SK-N-SH (cell line): ENCODE measurements around the gene TC2N. TPM values are rescaled to one million over a fixed set of nuclear protein-coding genes. Genes with fewer than 3 reads are reported as not detected.

ENCODE experiments used
- CTCF ChIA-PET: fragments of 300-600, 350-600 bp; formaldehyde crosslinking; extraction: SDS; loops from one replicate; lab custom pipeline; 2021; lab: Yijun Ruan, JAX
- POLR2A ChIA-PET: fragments of 350-600 bp; sonication (Branson Sonifier 250); formaldehyde crosslinking; extraction: SDS; loops from one replicate; lab custom pipeline; 2020; ENCODE audit warnings: antibody characterized with exemption, inconsistent platforms; lab: Yijun Ruan, JAX
- DNase-seq: peaks from one replicate; pipeline ENCODE4 v3.0.0; 2012
- H2AFZ ChIP-seq: fragments of 200-600 bp; sonication (generic); 2 replicates; pipeline ENCODE4 v1.8.1; 2016; ENCODE audit warnings: antibody characterized with exemption, mild to moderate bottlenecking, low read depth
- H3F3A ChIP-seq: fragments of 200-600 bp; sonication (generic); replicated peaks from 2 replicates; pipeline ENCODE3; 2016; ENCODE audit warnings: antibody characterized with exemption, mild to moderate bottlenecking; ENCODE audit not compliant: insufficient read depth
- H3K27ac ChIP-seq, 2 experiments: fragments of 200-500 bp in 1 of 2; fragments of 200-600 bp in 1 of 2; sonication (Bioruptor generic) in 1 of 2; sonication (generic), shearing (Covaris generic) in 1 of 2; 2 replicates each; pipeline versions ENCODE4 v1.5.1 to v1.6.1; 2014 to 2016; ENCODE audit warnings: low read depth in 2 of 2, inconsistent platforms in 1 of 2, low read length in 1 of 2, mild to moderate bottlenecking in 1 of 2, mixed read lengths in 1 of 2
- H3K27me3 ChIP-seq: fragments of 200-600 bp; sonication (generic), shearing (Covaris generic); 2 replicates; pipeline ENCODE4 v1.6.1; 2016; ENCODE audit warnings: mixed run types; ENCODE audit not compliant: insufficient read depth
- H3K36me3 ChIP-seq, 2 experiments: fragments of 200-500 bp in 1 of 2; fragments of 200-600 bp in 1 of 2; sonication (Bioruptor generic) in 1 of 2; sonication (generic) in 1 of 2; replicated peaks in 1 of 2; 2 replicates each; pipeline versions ENCODE3 to v1.5.1; 2014 to 2016; ENCODE audit warnings: low read length in 1 of 2, mild to moderate bottlenecking in 1 of 2; ENCODE audit not compliant: insufficient read depth in 2 of 2, control insufficient read depth in 1 of 2
- H3K4me1 ChIP-seq, 2 experiments: fragments of 200-500 bp in 1 of 2; fragments of 200-600 bp in 1 of 2; sonication (Bioruptor generic) in 1 of 2; sonication (generic), shearing (Covaris generic) in 1 of 2; 2 replicates each; pipeline versions ENCODE4 v1.5.1 to v1.6.1; 2014 to 2016; ENCODE audit warnings: low read depth in 1 of 2, low read length in 1 of 2, mixed run types in 1 of 2; ENCODE audit not compliant: insufficient read depth in 2 of 2, control insufficient read depth in 1 of 2
- H3K4me2 ChIP-seq: fragments of 200-600 bp; sonication (generic), shearing (Covaris generic); 2 replicates; pipeline ENCODE4 v1.6.1; 2017; ENCODE audit warnings: mixed run types
- H3K4me3 ChIP-seq, 2 experiments: fragments of 200-500 bp in 1 of 2; fragments of 200-600 bp in 1 of 2; sonication (Bioruptor generic) in 1 of 2; sonication (generic), shearing (Covaris generic) in 1 of 2; 2 replicates each; pipeline versions ENCODE4 v1.5.1 to v1.8.1; 2014 to 2016; ENCODE audit warnings: low read depth in 2 of 2, inconsistent platforms in 1 of 2, low read length in 1 of 2, mild to moderate bottlenecking in 1 of 2, mixed read lengths in 1 of 2, moderate library complexity in 1 of 2
- H3K79me2 ChIP-seq: fragments of 200-600 bp; sonication (generic); 2 replicates; pipeline ENCODE4 v1.8.1; 2017; ENCODE audit warnings: mild to moderate bottlenecking; ENCODE audit not compliant: insufficient read depth
- H3K9ac ChIP-seq: fragments of 200-600 bp; sonication (generic); 2 replicates; pipeline ENCODE4 v1.6.1; 2017; ENCODE audit warnings: mixed run types
- H3K9me2 ChIP-seq: fragments of 200-600 bp; sonication (generic); 2 replicates; pipeline ENCODE4 v1.6.1; 2017; ENCODE audit warnings: mixed run types
- H3K9me3 ChIP-seq: fragments of 200-600 bp; sonication (generic); 2 replicates; pipeline ENCODE4 v1.6.1; 2017; ENCODE audit warnings: mixed run types, mild to moderate bottlenecking, moderate library complexity
- H4K20me1 ChIP-seq: fragments of 200-600 bp; sonication (generic); 2 replicates; pipeline ENCODE4 v1.6.1; 2017; ENCODE audit warnings: mild to moderate bottlenecking, mixed run types; ENCODE audit not compliant: insufficient read depth
- CTCF ChIP-seq: fragments of 200-600 bp; sonication (generic); IDR thresholded peaks from 2 replicates; pipeline ENCODE4 v1.6.1; 2017; ENCODE audit warnings: antibody characterized with exemption, mild to moderate bottlenecking, moderate library complexity
- ELF1 ChIP-seq: IDR thresholded peaks from 2 replicates; pipeline ENCODE4 v1.4.0; 2012
- FOSL2 ChIP-seq: IDR thresholded peaks from 2 replicates; pipeline ENCODE4 v1.4.0; 2012; ENCODE audit warnings: low read depth, mild to moderate bottlenecking, moderate library complexity, borderline replicate concordance
- IRF3 ChIP-seq: fragments of 150-350 bp; IDR thresholded peaks from 2 replicates; pipeline ENCODE4 v1.6.1; 2016; ENCODE audit warnings: mild to moderate bottlenecking, low read depth, low read length
- MEF2A ChIP-seq: IDR thresholded peaks from 2 replicates; pipeline ENCODE4 v1.4.0; 2012; ENCODE audit warnings: low read depth, borderline replicate concordance
- NRF1 ChIP-seq: IDR thresholded peaks from 2 replicates; pipeline ENCODE4 v1.6.1; 2012; ENCODE audit warnings: low read depth, mild to moderate bottlenecking, low read length
- PBX3 ChIP-seq: IDR thresholded peaks from 2 replicates; pipeline ENCODE4; 2012
- RCOR1 ChIP-seq: fragments of 150-350 bp; IDR thresholded peaks from 2 replicates; pipeline ENCODE4 v1.6.1; 2017; ENCODE audit warnings: antibody characterized with exemption, low read length
- SMC3 ChIP-seq: IDR thresholded peaks from 2 replicates; pipeline ENCODE4 v1.6.1; 2012; ENCODE audit warnings: low read depth, low read length, improper control_type of control experiment
- TCF12 ChIP-seq: IDR thresholded peaks from 2 replicates; pipeline ENCODE4 v1.4.0; 2012
- TEAD4 ChIP-seq: IDR thresholded peaks from 2 replicates; pipeline ENCODE4 v1.4.0; 2012; ENCODE audit warnings: mild to moderate bottlenecking, borderline replicate concordance; ENCODE audit not compliant: insufficient read depth
- WGBS: methylation state at CpG from one replicate; pipeline ENCODE4 v1.1.6; 2017; ENCODE audit warnings: low lambda C conversion rate; 5-methylcytosine and 5-hydroxymethylcytosine counted together
- polyA plus RNA-seq, 3 experiments: library from polyadenylated mRNA; depleted of rRNA; stranded (reverse); fragments of >200 nt; gene quantifications; 2 replicates each; pipeline ENCODE4 v1.2.3, GENCODE V29; 2012

TC2N gene
- polyA plus RNA-seq, 1 of the 3 experiments (the other 2 are of a cell fraction), result not detected

GRCh38 chr14:91731018-91731417 is 136.3 kb downstream of the TC2N start (continued):
- TF ChIP-seq FOSL2 (no peak), IRF3 (no peak), NRF1 (no peak)

- H3F3A ChIP-seq, result no peaks in the 10 kb centered on the region
- H4K20me1 ChIP-seq, result no peaks in the 10 kb centered on the region
- 2% methylated on average over 3 of the region's 3 CpGs for WGBS
- no peak overlapping the region for H3K4me3 ChIP-seq
- H3K27me3 ChIP-seq, result peaks cover 10% of the 10 kb centered on the region; the same call in 1 of the 2 replicates
- ChIA-PET CTCF (no interaction called here), POLR2A (no interaction called here)
- H3K9me3 ChIP-seq, result no peaks in the 10 kb centered on the region
- no peak overlapping the region for H2AFZ ChIP-seq
- H3K4me2 ChIP-seq, result no peak overlapping the region
- no peak for DNase-seq
- no peak overlapping the region for H3K9ac ChIP-seq
- H3K4me1 ChIP-seq, result no peaks in the 10 kb centered on the region
- TF ChIP-seq RCOR1, result no peak
- TF ChIP-seq PBX3, result no peak
- TF ChIP-seq TEAD4, result no peak
- no peak for TF ChIP-seq CTCF
- TF ChIP-seq MEF2A, result no peak
- no peak for TF ChIP-seq SMC3
- TF ChIP-seq ELF1, result no peak
- no peak for TF ChIP-seq TCF12
- H3K79me2 ChIP-seq, result no peaks in the 10 kb centered on the region
- H3K36me3 ChIP-seq, result no peaks in the 10 kb centered on the region
- no peaks in the 10 kb centered on the region for H3K9me2 ChIP-seq
- H3K27ac ChIP-seq, result no peak overlapping the region
Observed at GRCh38 chr14:91729756-91730155, 137.6 kb downstream of the TC2N start.

Other genes with a start within 250 kb of the TC2N start
- 0.08 and 0.10 TPM in 2 replicates for gene CATSPERB, start 135.4 kb downstream of the TC2N start, polyA plus RNA-seq (2012; rRNA removed)
- gene FBLN5, start 80.2 kb upstream of the TC2N start, polyA plus RNA-seq (2012; rRNA removed), result 36.7 and 39.8 TPM in 2 replicates
- gene TRIP11, start 172.5 kb upstream of the TC2N start, polyA plus RNA-seq (2012; rRNA removed), result 4.6 and 7.2 TPM in 2 replicates
- gene ATXN3, start 239.0 kb upstream of the TC2N start, polyA plus RNA-seq (2012; rRNA removed), result 10.2 and 13.0 TPM in 2 replicates